ENCODE results near the gene IBA57.

DNA sequence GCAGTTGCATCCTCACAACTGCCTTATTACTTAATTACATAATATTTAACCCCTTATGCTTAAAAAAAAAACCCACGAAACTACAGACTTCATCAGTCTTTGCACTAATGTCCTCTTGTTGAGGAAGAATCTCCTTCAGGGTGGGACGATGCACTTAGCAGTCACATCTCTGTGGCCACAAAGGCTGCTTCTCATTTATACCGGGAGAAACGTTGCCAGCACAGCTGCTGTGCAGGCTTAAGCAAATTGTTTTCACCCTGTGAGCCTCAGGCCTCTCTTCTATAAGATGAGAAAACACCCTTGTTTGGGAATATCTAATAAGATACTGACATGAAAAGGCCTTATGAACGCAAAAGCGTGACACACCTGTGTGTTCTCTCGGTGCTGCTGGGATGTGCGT is 39.4 kb downstream of the IBA57 start:
- TF ChIP-seq POLR2AphosphoS5 (IDR thresholded peaks at IDR 0.05; ENCODE audit: low read depth, low read length) = no peak
- TF ChIP-seq CHD2 (IDR thresholded peaks at IDR 0.05; ENCODE audit: low read length, partially characterized antibody) = no peak
- TF ChIP-seq CTCF (IDR thresholded peaks at IDR 0.05) = no peak
- TF ChIP-seq RAD21 (IDR thresholded peaks at IDR 0.05; ENCODE audit: low read length) = no peak
- TF ChIP-seq, protein P1, sequence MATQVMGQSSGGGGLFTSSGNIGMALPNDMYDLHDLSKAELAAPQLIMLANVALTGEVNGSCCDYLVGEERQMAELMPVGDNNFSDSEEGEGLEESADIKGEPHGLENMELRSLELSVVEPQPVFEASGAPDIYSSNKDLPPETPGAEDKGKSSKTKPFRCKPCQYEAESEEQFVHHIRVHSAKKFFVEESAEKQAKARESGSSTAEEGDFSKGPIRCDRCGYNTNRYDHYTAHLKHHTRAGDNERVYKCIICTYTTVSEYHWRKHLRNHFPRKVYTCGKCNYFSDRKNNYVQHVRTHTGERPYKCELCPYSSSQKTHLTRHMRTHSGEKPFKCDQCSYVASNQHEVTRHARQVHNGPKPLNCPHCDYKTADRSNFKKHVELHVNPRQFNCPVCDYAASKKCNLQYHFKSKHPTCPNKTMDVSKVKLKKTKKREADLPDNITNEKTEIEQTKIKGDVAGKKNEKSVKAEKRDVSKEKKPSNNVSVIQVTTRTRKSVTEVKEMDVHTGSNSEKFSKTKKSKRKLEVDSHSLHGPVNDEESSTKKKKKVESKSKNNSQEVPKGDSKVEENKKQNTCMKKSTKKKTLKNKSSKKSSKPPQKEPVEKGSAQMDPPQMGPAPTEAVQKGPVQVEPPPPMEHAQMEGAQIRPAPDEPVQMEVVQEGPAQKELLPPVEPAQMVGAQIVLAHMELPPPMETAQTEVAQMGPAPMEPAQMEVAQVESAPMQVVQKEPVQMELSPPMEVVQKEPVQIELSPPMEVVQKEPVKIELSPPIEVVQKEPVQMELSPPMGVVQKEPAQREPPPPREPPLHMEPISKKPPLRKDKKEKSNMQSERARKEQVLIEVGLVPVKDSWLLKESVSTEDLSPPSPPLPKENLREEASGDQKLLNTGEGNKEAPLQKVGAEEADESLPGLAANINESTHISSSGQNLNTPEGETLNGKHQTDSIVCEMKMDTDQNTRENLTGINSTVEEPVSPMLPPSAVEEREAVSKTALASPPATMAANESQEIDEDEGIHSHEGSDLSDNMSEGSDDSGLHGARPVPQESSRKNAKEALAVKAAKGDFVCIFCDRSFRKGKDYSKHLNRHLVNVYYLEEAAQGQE (IDR thresholded peaks at IDR 0.05; ENCODE audit: low read depth, low read length) = no peak
- no peak for TF ChIP-seq RCOR1 (IDR thresholded peaks at IDR 0.05; ENCODE audit: low read length)
